A673 (cell line): ENCODE results near the gene SF3A2.

Experiments used
- EZH2 ChIP-seq: fragments of 200-600 bp; sonication (generic); IDR thresholded peaks from 2 replicates; pipeline ENCODE4 v1.6.1; 2017; ENCODE audit warnings: borderline replicate concordance, low read depth, mild to moderate bottlenecking, mixed read lengths, antibody characterized with exemption, low read length; ENCODE audit not compliant: poor library complexity, severe bottlenecking
- TF ChIP-seq, protein P1 (sequence below): fragments of 300-800, 200-600 bp; sonication (generic); conservative IDR thresholded peaks from 2 replicates; pipeline ENCODE4 v1.5.1; 2017; ENCODE audit warnings: low read depth, mild to moderate bottlenecking, antibody characterized with exemption, low read length, moderate library complexity, mixed read lengths

- TF ChIP-seq, protein P1, sequence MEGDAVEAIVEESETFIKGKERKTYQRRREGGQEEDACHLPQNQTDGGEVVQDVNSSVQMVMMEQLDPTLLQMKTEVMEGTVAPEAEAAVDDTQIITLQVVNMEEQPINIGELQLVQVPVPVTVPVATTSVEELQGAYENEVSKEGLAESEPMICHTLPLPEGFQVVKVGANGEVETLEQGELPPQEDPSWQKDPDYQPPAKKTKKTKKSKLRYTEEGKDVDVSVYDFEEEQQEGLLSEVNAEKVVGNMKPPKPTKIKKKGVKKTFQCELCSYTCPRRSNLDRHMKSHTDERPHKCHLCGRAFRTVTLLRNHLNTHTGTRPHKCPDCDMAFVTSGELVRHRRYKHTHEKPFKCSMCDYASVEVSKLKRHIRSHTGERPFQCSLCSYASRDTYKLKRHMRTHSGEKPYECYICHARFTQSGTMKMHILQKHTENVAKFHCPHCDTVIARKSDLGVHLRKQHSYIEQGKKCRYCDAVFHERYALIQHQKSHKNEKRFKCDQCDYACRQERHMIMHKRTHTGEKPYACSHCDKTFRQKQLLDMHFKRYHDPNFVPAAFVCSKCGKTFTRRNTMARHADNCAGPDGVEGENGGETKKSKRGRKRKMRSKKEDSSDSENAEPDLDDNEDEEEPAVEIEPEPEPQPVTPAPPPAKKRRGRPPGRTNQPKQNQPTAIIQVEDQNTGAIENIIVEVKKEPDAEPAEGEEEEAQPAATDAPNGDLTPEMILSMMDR: no peak
- no peak for TF ChIP-seq EZH2
Observed at GRCh38 chr19:2269244-2270156, 32.9 kb downstream of the SF3A2 start.
